Spleen (tissue), 11 donors: ENCODE measurements around the gene PCDH8. TPM values are rescaled to one million over a fixed set of nuclear protein-coding genes. Genes with fewer than 3 reads are reported as not detected.

Source experiments
- DNase-seq: peaks from one replicate; pipeline ENCODE4 v3.0.0-alpha.2; 2020
- H3K27ac ChIP-seq, 8 donors: fragments of 200-600 bp; sonication (generic) in 7 of 8; 1 replicate in 4 of 8; 2 replicates in 4 of 8; pipeline versions ENCODE4 v1.5.0 to v1.8.0; 2016 to 2021; ENCODE audit warnings: inconsistent platforms in 4 of 8, mild to moderate bottlenecking in 4 of 8, moderate library complexity in 1 of 8
- H3K27me3 ChIP-seq, 7 donors: fragments of 200-600 bp; sonication (generic) in 6 of 7; replicated peaks in 1 of 7; 1 replicate in 4 of 7; 2 replicates in 3 of 7; pipeline versions ENCODE4 v1.5.0 to v1.8.0; 2016 to 2021; ENCODE audit warnings: inconsistent platforms in 3 of 7, mild to moderate bottlenecking in 1 of 7
- H3K36me3 ChIP-seq, 6 donors: fragments of 200-600 bp; sonication (generic) in 5 of 6; 1 replicate in 4 of 6; 2 replicates in 2 of 6; pipeline versions ENCODE4 v1.5.0 to v1.8.0; 2016 to 2021; ENCODE audit warnings: inconsistent platforms in 2 of 6
- H3K4me1 ChIP-seq, 6 donors: fragments of 200-600 bp; sonication (generic) in 5 of 6; 1 replicate in 3 of 6; 2 replicates in 3 of 6; pipeline versions ENCODE4 v1.5.0 to v1.8.0; 2016 to 2021; ENCODE audit warnings: inconsistent platforms in 3 of 6
- H3K4me3 ChIP-seq, 8 donors: fragments of 200-600 bp; sonication (generic) in 7 of 8; 1 replicate in 4 of 8; 2 replicates in 4 of 8; pipeline versions ENCODE4 v1.5.0 to v1.8.0; 2016 to 2021; ENCODE audit warnings: inconsistent platforms in 4 of 8, mild to moderate bottlenecking in 4 of 8, moderate library complexity in 2 of 8
- H3K9me3 ChIP-seq, 8 donors: fragments of 200-600 bp; sonication (generic) in 7 of 8; 1 replicate in 4 of 8; 2 replicates in 4 of 8; pipeline versions ENCODE4 v1.5.0 to v1.8.0; 2016 to 2021; ENCODE audit warnings: inconsistent platforms in 4 of 8
- POLR2A ChIP-seq, 3 donors: fragments of 450-650 bp; IDR thresholded peaks; one replicate each; pipeline ENCODE4 v1.5.1; 2017; ENCODE audit warnings: antibody characterized with exemption in 3 of 3, mild to moderate bottlenecking in 1 of 3
- POLR2AphosphoS5 ChIP-seq, 3 donors: sonication (generic); formaldehyde crosslinking; IDR thresholded peaks; one replicate each; pipeline ENCODE4 v1.5.1; 2017; ENCODE audit warnings: antibody characterized with exemption in 3 of 3
- WGBS, 5 donors: extraction: QIAGEN DNeasy Blood & Tissue Kit in 3 of 5; methylation state at CpG; one replicate each; pipeline versions ENCODE4 v1.1.5 to v1.1.7; 2013 to 2018; 5-methylcytosine and 5-hydroxymethylcytosine counted together
- intact Hi-C: fragments of 100-400 bp; cut with DNase I; formaldehyde crosslinking; loops from one replicate; pipeline ENCODE4 v1.15.0; 2023; ENCODE audit warnings: low total_unique reads
- polyA plus RNA-seq, 3 donors: library from polyadenylated mRNA; stranded (reverse); fragments of 200-250 nt; gene quantifications; one replicate each; pipeline ENCODE4 v1.2.1, GENCODE V29; 2013
- total RNA-seq, 7 donors: library from RNA; depleted of rRNA in 3 of 7; stranded (reverse); fragments of >200 nt in 3 of 7; fragmentation: NEBNext Ultra II Directional in 4 of 7; extraction: Animal tissue kit (Norgen Biotek cat#: 25700) in 4 of 7; gene quantifications; one replicate each; pipeline versions ENCODE4 v1.1.0 to v1.2.1, GENCODE V29; 2016 to 2021
- TF ChIP-seq, protein P1 (sequence below), 11 experiments: fragments of 200-600 bp in 7 of 11; fragments of 450-650 bp in 4 of 11; sonication (generic) in 4 of 11; IDR thresholded peaks in 8 of 11; conservative IDR thresholded peaks in 3 of 11; 1 replicate in 7 of 11; 2 replicates in 4 of 11; pipeline versions ENCODE4 v1.4.0 to v1.8.0; 2016 to 2021; ENCODE audit warnings: antibody characterized with exemption in 11 of 11, inconsistent platforms in 4 of 11, mild to moderate bottlenecking in 1 of 11
- donor health status: healthy with polysubstance abuse.
- donor health status: DM: no; HTN: no; CAD: no; lungs with moderate emphysema.
- donor health status: DM: no; HTN: no; CAD: no.
- donor health status: Bipolar disorder and iron deficiency.
- donor health status: healthy.
- donor health status: DM: no; HTN: no; CAD: no.
- donor health status: DM: yes; HTN: yes; CAD: no.

Gene PCDH8
- total and polyA plus RNA-seq, 10 donors: not detected

DNA sequence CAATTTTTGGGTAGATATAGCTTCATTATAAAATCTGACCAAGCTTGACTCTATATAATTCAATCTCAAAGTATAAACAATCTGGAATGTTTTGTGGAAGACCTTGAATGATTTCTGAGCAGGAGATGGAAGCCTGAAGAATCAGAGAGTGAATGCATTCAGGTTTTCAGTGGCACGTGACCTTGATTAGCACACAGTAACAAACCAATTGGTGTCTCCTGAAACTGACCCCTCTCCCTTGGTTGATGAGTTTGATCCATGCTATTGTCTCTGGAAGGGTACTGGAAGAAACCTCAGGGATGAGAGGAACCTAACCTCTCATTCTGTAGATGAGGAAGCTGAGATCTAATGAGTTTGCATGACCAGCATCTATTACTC lies 39.6 kb downstream of the PCDH8 start:
- no peaks in the 10 kb centered on the region for H3K36me3 ChIP-seq
- 65 to 79% (median 69%) methylated on average over 1 of the region's 1 CpG for WGBS, 5 donors
- H3K9me3 ChIP-seq: no peaks in the 10 kb centered on the region
- intact Hi-C loops: no loop called here
- no peak overlapping the region for H3K4me3 ChIP-seq
- peaks cover 0 to 6% (median 0%) of the 10 kb centered on the region in 6 donors for H3K4me1 ChIP-seq
- DNase-seq: no peak
- peaks cover 0 to 42% (median 0%) of the 10 kb centered on the region in 7 donors for H3K27me3 ChIP-seq
- no peak overlapping the region for H3K27ac ChIP-seq
- TF ChIP-seq, protein P1, sequence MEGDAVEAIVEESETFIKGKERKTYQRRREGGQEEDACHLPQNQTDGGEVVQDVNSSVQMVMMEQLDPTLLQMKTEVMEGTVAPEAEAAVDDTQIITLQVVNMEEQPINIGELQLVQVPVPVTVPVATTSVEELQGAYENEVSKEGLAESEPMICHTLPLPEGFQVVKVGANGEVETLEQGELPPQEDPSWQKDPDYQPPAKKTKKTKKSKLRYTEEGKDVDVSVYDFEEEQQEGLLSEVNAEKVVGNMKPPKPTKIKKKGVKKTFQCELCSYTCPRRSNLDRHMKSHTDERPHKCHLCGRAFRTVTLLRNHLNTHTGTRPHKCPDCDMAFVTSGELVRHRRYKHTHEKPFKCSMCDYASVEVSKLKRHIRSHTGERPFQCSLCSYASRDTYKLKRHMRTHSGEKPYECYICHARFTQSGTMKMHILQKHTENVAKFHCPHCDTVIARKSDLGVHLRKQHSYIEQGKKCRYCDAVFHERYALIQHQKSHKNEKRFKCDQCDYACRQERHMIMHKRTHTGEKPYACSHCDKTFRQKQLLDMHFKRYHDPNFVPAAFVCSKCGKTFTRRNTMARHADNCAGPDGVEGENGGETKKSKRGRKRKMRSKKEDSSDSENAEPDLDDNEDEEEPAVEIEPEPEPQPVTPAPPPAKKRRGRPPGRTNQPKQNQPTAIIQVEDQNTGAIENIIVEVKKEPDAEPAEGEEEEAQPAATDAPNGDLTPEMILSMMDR (IDR thresholded peaks at IDR 0.05 in 8 of 11, conservative IDR thresholded peaks at IDR 0.05 in 3 of 11): no peak
- TF ChIP-seq POLR2A (IDR thresholded peaks at IDR 0.05) (no peak), POLR2AphosphoS5 (IDR thresholded peaks at IDR 0.05) (no peak)

DNA sequence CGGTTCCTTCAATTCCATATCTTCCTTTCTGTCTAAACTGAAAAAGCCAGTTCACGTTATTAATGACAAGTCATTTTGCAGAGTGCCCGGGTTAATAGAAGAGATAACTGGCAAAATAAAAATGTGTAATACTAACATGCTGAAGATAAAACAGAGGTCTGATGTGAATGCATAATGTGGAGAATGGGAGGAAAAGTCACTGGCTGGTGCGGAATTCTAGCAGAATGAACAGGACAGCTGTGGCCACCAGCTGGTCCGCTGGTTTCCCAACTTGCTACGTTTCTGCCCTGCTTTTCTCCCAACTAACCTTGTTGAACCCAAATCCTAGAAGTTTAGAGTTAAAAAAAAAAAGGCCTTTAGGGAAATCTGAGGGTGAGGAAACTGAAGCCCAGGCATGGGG lies 42.4 kb downstream of the PCDH8 start:
- Histone ChIP-seq H3K4me3 (no peak overlapping the region), H3K27ac (no peak overlapping the region), H3K9me3 (no peaks in the 10 kb centered on the region), H3K4me1 (peaks cover 0 to 6% (median 0%) of the 10 kb centered on the region in 6 donors), H3K27me3 (peaks cover 0 to 47% (median 0%) of the 10 kb centered on the region in 7 donors), H3K36me3 (no peaks in the 10 kb centered on the region)
- TF ChIP-seq, protein P1 (IDR thresholded peaks at IDR 0.05 in 8 of 11, conservative IDR thresholded peaks at IDR 0.05 in 3 of 11): no peak
- TF ChIP-seq POLR2AphosphoS5 (IDR thresholded peaks at IDR 0.05) (no peak), POLR2A (IDR thresholded peaks at IDR 0.05) (no peak)
- intact Hi-C loops: no loop called here
- 74 to 85% (median 80%) methylated on average over 6 of the region's 6 CpGs for WGBS, 5 donors
- DNase-seq: no peak

DNA sequence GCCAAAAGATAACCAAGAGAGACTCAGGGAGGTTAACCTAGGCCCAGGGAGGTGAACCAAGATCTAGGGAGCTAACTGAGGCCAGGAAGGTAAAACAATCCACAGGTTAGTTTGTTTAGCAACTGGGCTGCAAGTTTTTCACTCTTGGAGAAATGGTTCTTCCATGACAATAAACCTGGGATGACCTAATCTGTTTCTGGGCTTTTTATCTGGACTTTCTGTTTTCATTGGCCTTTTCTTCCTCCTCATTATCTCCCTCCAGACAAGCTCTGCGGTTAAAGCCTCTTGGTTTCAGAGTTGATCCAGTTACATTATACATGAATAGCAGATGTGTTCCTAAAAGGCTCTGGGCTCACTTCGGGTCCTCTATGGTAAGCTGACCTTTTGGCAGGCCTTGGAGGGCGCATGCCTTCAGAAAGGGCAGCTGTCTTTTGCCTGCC lies 44.2 kb downstream of the PCDH8 start:
- Histone ChIP-seq H3K27ac (no peak overlapping the region), H3K4me1 (peaks cover 0 to 1% (median 0%) of the 10 kb centered on the region in 6 donors), H3K36me3 (no peaks in the 10 kb centered on the region), H3K4me3 (no peak overlapping the region), H3K27me3 (peaks cover 0 to 47% (median 0%) of the 10 kb centered on the region in 7 donors), H3K9me3 (no peaks in the 10 kb centered on the region)
- no peak for DNase-seq
- 79 to 91% (median 83%) methylated on average over 3 of the region's 3 CpGs for WGBS, 5 donors
- no peak for TF ChIP-seq POLR2A (IDR thresholded peaks at IDR 0.05)
- TF ChIP-seq, protein P1 (IDR thresholded peaks at IDR 0.05 in 8 of 11, conservative IDR thresholded peaks at IDR 0.05 in 3 of 11): no peak
- no peak for TF ChIP-seq POLR2AphosphoS5 (IDR thresholded peaks at IDR 0.05)
- intact Hi-C loops: no loop called here

DNA sequence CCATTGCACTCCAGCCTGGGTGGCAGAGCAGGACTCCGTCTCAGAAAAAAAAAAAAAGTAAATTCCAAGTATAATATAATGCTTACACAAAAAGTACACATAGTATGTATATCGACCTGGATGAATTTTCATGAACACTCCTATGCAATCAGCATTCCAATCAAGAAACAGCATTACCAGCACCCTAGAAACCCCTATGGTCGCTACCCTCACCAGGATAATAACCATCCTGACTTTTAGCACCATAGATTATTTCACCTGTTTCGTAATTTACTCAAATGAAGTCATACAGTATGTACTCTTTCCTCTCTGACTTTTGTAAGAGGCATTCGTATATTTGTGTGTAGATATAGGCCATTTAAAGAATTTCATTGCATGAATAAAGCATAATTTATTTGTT lies 47.6 kb downstream of the PCDH8 start:
- no peak overlapping the region for H3K27ac ChIP-seq
- no peaks in the 10 kb centered on the region for H3K4me1 ChIP-seq
- intact Hi-C loops: no loop called here
- 68 to 85% (median 74%) methylated on average over 5 of the region's 5 CpGs for WGBS, 5 donors
- no peaks in the 10 kb centered on the region for H3K9me3 ChIP-seq
- H3K27me3 ChIP-seq: peaks cover 0 to 45% (median 0%) of the 10 kb centered on the region in 7 donors
- DNase-seq: no peak
- TF ChIP-seq POLR2A (IDR thresholded peaks at IDR 0.05) (no peak), POLR2AphosphoS5 (IDR thresholded peaks at IDR 0.05) (no peak)
- TF ChIP-seq, protein P1 (IDR thresholded peaks at IDR 0.05 in 8 of 11, conservative IDR thresholded peaks at IDR 0.05 in 3 of 11): no peak
- no peaks in the 10 kb centered on the region for H3K36me3 ChIP-seq
- H3K4me3 ChIP-seq: no peak overlapping the region
